ENCODE data around the gene CAMSAP1. TPM values are rescaled to one million over a fixed set of nuclear protein-coding genes. Genes with fewer than 3 reads are reported as not detected.

Gene CAMSAP1
- total RNA-seq, 1 donor from 2014 or later, result 25.2 TPM

DNA sequence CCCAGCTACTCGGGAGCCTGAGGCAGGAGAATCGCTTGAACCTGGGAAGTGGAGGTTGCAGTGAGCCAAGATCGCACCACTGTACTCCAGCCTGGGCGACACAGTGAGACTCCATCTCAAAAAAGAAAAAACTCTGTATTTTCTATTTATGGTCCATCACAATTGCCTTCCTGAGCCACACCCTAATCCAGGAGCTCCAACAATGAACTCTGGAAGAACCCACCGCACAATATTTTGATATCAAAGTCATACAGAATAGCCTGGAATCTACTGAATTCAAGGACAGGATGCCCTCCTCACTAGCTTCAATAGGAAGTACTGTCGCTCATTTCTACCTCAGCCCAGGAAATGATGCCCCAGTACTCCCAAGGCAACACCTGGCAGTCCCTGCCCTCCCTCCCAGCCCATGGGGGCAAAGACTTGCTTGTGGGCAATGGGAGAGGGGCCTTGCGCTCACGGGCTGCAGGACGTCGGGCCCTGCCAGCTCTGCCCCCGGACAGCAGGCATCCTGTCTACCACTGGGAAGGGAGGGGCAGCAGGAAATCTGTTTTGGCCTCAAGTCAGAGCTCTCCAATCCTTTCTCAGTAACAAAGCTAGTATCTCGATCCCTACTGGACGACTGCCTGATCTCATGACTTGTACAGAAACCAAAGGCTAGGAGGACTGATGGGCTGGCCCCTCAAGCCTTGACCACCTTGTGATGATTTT, 34.1 kb upstream of the CAMSAP1 start:
- intact Hi-C loops (cut with micrococcal nuclease), result no loop called here

DNA sequence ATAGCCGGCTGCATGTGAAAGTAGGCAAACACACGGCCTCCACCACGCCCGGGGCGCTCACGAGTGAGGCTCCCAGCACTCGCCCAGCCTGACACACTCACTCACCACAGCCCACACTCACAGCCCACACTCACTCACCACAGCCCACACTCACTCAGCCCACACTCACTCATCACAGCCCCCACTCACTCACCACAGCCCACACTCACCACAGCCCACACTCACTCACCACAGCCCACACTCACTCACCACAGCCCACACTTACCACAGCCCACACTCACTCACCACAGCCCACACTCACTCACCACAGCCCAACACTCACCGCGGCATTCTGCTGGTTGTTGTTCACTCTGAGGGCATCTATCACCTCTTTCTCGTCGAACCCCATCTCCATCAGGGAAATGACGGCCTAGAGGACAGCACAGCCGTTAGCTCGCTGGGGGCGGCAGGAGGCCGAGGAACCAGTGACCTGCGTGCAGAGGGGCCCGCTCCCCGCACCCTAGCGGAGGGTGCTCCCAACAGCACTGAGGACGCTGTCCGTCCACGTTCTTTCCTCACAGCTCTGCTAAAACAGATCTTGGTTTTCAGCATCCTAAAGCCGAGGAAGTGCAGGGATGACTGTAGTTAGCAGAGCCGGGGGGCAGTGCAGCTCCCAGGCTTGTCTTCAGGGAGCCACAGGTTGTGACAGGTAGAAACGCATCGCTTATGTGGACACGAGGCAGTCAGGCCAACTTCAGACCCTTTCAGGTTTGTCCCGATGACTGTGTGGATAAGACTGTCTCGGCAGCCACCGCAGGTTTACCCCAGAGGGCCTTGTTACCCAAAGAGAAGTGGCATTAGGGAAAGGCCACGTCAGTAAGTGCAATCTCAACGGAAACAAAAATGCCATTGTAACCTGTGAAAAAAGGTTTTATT, 32.3 kb upstream of the CAMSAP1 start:
- intact Hi-C loops (cut with micrococcal nuclease), result no loop called here

DNA sequence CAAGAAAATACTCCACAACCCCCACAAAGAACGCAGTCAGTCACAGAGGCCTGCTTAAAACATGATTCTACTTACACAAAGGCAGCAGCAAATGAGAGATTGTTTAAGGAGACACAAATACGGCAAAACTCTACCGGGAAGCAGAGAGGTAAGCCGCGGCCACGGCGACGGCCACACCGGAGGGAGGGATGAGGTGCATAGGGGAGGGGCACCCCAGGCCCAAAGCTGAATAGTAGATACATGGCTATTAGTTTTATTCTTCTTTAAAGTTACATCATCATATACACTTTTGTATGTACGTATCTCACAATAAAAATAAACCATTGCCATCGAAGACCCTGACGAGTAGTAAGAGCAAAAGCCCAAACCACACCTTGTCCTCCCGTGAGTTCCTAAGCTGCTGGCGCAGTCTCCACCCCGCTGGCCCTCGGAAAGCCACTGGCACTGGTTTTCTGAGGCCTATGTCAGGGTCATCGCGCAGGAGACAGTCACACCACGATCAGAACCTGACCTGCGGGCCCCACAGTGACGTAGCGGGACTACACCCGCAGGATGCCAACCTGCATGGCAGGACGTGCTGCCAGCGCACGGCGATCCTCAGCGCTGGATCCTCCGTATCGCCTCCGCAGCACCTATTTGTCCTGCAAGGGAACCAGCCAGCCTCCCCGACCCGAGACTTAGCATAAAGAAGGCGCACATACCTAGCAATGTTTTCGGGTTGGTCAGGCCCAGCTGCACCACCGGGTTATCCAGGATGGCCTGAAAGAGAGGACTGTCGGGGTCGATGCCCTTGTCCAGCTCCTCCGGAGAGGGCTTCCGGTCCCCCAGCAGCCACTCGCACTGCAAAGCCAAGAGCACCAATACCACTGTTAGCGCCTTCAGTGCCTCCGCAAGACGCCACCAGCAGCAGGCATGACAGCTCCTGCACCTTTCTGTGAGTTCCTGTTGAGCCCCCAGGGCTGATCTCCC, 30.5 kb upstream of the CAMSAP1 start:
- intact Hi-C loops (cut with micrococcal nuclease), result no loop called here

DNA sequence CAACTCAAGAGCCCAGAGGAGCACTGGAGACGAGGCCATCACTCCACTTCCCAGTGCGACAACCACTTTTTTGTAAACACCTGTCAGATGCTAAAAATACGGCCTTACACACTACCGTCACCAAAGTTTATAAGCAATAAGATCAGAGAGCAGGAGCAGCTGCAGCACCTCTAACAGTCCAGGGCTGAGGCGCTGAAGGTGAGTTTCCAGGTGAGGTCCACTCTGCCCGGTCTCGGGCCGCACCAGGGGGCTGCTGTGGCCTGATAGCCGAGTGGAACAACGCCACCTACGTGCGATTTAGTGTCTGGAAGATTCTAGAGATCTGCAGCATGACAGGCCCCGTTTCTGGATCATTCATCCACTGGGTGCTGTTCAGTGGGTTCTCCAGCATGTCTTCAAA, 25.8 kb upstream of the CAMSAP1 start:
- intact Hi-C loops (cut with micrococcal nuclease), result no loop called here

DNA sequence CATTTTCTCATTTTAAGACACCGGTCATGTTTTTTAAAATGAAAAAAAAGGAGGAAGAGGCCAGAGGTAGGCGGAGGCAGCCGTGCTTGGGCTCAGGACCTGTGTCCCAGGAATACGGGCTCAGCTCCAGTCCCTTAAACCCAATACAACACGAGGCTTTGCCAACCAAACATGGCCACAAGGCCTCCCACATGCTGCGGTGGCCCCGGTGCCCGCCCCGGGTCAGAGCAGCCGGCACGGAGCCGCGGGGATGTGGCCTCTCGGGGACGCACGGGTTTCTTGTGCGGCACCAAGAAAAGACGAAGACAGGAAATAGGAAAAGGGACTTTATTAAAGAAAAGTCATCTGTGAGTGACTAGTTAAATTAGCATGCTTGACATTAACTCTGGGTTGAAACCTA, 25.3 kb upstream of the CAMSAP1 start:
- intact Hi-C loops (cut with micrococcal nuclease), result no loop called here

DNA sequence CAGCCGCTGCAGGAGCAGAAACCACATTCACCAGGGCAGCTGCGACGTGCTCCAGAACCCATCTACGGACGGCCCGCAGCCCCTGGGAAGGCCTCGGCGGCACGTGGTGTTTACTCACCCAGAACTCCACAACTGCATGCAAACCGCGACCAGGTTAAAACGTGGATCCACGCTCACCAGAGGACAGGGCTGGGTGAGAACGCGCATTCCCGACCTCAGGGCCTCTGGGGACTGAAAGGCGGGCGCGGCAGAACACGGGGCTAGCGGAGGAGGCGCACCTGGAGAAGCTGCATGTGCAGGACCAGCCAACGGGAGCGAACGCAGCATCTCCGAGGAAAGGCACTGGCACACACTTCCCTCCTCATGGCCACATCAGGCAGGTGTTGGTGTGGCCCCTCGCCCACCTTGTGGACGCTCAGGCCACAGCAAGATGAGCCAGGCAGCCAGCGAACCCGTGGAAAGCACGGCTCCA, 24.0 kb upstream of the CAMSAP1 start:
- intact Hi-C loops (cut with micrococcal nuclease), result no loop called here

DNA sequence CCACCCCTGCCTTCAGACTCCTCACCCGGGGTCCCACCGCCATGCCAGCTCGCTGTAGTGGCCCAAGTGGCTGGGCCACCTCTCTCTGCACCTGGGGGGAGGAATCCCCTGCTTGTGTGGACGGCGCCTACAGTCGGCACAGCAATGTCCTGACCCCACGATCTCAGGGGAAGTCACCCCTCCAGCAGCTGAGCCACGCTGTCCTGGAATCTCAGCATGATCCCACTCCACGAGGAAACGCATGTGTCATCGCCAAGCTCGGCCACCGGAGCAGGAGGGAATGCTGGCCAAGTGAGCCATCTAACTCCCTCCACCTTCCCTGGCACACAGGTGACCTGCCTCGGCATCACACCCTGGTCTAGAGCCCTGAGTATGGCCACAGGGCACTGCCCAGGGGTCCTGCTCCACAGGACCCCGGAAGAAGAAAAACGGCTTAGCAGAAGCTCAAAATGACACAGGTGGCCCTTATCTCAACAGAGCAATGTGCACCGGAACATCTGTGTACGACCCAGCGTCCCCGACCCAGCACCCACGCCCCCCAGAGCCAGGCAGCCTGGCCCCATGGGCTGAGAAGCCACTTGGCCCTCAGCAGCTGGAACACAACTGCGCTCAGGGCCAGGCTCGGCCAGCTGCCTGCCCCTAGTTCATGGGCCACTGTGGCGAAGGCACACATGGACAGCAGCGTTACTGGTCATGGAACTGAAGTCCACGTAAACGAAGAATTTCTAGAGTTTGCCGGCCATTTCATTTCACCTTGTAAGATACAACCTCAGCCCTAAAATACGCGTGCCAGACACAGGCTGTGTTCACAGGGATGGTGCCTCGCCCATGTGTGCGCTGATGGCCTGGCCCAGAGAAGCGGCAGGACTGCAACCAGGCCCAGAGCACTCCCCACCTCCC, 23.4 kb upstream of the CAMSAP1 start:
- intact Hi-C loops (cut with micrococcal nuclease), result no loop called here

DNA sequence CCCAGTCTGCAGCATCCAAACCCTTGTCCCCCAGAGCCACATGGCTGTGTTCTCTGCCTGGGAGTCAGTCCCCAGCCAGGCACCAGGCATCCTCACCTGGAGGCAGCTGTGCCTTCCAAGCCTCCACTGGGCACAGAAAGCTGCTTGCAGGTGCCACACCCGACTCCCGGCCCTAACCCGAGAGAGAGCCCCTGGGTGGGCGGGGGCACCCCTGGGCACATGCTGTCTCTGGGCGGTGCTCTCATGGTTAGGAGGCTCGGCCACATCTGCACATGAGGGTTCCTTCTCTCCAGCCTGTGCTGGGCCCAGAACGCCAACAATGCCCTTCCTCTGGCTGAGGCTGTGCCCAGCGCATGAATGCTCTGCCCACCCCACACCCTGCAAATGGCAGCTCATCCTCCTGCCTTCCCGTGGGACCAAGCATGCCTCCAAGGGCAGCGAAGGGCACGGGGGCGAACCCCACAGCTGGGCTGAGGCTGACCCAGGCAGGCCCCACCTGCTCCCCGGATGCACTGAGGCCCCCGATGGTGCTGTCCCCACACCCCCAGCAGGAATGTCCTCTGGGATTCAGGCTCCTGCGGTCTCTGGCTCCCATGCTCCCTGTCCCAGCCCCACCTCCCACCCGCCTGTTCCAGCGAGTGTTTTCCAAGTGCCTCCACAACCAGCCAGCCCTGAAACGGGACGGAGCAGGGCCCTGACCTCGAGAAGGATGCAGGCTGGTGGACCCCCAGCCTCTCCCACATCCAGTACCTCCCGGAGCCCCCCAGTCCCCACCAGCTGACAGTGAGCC, 22.5 kb upstream of the CAMSAP1 start:
- intact Hi-C loops (cut with micrococcal nuclease), result loop anchor here (5.0 kb wide), 1 partner anchor 68 kb away; no protein-coding TSS in a partner anchor

DNA sequence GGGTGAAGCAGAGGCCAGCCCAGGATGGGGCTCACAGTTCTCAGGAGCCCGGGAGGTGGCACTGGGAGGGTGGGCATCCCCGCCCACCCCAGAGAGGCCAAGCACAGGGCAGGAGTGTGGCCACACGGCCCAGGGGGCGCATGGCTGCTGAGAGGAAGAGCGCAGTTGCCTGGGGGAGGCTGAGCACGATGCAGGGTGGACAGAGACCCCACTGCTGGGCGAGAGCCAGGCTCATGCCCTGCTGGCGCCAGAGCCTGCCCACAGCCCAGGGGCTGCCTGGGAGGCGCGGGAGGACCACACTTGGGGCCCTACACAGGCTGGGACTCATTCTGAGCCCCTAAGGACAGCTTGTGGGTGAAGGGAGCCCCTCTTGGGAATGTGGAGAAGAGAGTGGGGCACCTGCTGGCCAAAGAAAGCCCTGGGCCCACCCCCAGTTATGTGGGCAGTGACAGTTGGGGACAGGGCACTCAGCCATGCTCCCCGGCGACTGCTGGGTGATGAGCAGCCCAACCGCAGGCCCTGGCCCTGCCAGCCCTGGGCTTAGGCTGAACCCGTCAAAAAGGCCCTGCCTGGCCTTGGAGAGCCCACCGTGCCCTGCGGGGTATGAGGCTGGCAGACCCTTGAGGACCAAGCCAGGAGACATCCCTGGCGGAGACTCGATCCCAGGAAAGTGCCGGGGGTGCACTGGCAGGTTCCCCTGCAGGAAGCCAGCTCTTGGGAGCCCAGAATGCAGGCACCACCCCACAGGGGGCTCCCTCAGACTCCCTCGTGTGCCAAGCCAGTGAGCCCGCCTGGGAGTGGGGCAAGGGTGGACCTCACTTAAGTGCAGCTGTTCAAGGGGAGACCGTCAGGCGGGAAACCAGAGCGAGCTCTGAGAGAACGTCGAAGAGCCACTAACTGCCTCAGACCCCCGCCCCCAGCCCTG, 21.6 kb upstream of the CAMSAP1 start:
- intact Hi-C loops (cut with micrococcal nuclease), result loop anchor here (5.0 kb wide), 1 partner anchor 67 kb away; no protein-coding TSS in a partner anchor

DNA sequence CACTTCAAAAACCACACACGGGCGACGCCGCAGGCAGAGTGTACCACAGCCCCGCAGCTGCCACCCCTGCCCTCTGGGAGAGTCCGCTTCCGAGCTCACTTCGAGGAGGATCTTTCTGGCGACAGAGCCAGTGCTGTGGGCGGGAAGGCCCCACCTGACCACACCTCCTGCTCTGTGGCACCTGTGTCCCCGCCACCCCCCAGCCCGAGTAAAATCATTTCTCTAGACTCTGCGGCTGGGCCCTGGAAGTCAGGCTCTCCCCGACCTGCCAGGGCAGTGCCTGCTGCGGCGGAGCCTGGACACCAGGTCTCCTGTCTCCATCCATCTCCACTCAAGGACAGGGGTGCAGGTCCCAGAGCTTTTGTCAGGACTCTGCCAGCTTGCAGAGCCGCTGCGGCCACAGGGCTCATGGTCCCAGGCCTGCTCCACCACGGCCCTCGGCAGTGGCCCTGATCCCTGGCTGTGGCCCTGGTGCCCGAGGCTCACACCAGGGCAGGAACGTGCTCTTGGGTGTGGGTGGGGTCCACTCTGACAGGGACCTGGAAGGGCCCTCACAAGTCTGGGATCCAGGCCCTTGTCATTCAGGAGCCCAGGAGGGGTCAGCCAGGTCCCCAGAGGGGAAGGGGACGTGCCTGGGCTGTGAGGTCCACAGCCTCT, 20.9 kb upstream of the CAMSAP1 start:
- intact Hi-C loops (cut with micrococcal nuclease), result loop anchor here (5.0 kb wide), 1 partner anchor 66 kb away; no protein-coding TSS in a partner anchor

DNA sequence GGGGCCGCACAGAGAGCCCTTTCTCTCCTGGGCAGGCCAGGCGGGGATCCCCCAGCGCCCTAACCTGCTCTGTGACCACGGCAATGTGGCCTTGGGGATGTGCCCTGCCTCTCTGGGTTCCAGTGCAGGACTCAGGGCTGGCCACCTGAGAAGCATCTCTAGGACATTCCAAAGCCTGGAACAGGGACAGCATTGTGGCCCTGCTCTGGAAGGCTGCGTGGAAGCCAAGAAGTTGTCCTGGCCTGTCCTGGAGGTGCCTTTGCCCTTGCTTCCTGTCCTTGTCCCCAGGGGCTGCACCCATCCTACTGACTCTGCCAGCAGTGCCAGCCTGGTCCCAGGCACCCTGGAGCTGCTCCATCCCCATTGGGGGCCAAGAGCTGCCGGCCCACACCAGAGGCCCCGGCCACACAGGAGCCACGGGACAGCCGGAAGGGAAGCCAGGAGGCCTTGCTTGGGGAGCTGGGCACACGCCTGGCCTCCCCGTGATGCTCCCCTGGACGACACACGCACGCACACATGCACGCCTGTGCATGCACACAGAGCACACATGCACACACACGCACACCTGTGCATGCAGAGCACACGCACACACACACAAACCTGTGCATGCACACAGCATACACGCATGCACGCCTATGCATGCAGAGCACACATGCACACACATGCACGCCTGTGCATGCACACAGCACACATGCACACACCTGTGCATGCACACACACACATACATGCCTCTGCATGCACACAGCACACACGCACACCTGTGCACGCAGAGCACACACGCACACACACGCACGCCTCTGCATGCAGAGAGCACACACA, 20.1 kb upstream of the CAMSAP1 start:
- intact Hi-C loops (cut with micrococcal nuclease), result loop anchor here (1.0 to 5.0 kb wide), 2 partner anchors 20 to 65 kb away; partner anchors contain the start of gene CAMSAP1

DNA sequence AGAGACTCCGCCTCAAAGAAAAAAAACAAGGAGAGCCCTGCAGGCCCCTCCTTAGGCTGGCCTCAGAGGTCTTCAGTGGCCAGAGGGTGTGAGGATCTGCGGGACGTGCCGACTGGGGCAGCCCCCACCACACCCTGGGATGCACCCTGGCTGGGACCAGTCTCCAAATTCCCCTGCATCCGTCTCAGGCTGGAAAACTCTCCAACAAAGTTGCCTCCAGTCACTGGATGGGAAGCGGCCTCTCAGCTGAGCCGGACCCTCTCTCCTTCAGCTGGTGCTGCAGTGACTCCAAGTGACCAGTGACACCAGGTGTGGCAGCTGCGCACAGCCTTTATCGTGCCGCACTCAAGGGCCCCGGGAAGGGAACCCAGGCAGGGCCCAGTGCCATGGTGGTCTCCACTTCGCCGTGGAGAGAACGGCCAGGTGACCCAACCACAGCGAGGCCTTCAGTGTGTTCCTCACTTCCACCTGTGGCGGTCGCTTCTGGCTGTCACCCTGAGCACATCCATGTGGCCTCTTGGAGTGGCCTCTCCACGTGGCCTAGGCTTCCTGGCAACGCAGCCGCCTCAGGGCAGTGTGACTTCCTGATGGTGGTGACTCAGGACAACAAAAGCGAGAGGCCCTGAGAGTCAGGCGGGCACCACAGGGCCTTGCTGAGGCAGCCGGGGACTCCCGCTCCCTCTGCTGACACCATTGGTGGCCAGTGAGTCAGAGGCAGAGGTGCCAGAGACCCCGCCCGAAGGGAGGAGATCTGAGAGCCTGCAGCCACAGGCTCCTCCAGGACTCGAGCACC, 19.3 kb upstream of the CAMSAP1 start:
- intact Hi-C loops (cut with micrococcal nuclease), result loop anchor here (1.0 to 5.0 kb wide), 2 partner anchors 19 to 64 kb away; partner anchors contain the start of gene CAMSAP1

DNA sequence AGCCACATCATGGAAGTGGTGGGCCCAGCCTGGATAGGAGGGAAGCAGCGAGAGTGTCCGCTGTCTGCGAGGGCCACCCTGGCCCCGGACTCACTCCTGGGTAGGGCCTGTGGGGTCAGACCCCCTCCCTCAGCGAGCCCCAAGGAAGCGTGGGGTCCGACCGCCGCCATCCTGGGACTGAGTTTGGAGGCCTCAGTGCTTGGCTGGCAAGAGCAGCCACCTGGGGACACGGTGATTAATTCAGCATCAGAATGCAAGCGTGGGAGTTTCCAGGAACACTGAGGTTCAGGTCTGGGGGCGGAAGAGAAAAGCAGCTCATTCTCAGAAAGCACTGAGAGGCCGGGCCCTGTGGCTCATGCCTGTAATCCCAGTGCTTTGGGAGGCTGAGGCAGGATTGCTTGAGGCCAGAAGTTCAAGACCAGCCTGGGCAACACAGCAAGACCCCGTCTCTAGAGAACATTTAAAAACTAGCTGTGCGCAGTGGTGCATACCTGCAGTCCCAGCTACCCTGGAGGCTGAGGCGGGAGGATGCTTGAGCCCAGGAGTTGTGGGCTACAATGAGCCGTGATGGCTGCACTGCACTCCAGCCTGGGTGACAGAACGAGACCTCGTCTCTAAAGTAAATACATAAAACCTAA, 18.3 kb upstream of the CAMSAP1 start:
- intact Hi-C loops (cut with micrococcal nuclease), result loop anchor here (5.0 kb wide), 1 partner anchor 63 kb away; no protein-coding TSS in a partner anchor

DNA sequence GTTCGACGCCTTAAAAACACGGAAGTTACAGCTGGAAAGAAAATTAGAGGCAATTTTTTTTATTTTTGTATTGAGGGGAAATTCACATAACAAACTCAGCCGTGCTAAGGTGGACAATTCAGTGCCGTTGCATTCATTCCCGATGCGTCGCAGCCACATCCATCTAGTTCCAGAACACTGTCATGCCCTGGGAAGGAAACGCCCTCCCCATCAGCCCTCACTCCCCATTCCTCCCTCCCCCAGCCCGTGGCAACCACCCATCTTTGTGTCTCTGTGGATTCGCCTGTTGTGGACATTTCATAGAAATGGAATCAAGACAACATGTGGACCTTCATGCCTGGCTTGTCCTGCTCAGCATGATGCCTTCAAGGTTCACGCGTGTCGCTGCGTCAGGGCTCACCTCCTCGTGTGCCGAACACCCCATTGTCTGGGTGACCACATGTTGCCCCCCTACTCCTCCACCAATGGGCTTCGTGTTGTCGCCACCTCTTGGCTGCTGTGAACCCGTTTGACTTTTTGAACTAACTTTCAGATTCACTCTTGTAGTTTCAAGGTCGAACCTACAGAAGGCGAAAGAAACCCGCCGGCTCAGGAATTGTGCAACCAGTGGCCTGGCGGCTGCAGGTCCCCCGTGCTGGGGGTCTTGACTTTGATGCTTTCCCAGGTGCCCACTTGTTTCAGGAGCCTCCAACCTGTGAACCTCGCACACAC, 17.4 kb upstream of the CAMSAP1 start:
- intact Hi-C loops (cut with micrococcal nuclease), result loop anchor here (5.0 kb wide), 1 partner anchor 62 kb away; no protein-coding TSS in a partner anchor

Data from T-helper 1 cell treated with Interleukin-12 subunit alpha and Interleukin-12 subunit beta and Interleukin-4 antibody, amounts not matched to agents 30 ng/mL and 1 ng/mL, for 36 hours (primary cell).